Measurements from ENCODE around the gene ZCCHC24. TPM values are rescaled to one million over a fixed set of nuclear protein-coding genes. Genes with fewer than 3 reads are reported as not detected.

ZCCHC24 gene
- total and polyA plus RNA-seq, 4 experiments from 2014 or later = 0.30 to 1.9 (median 1.2) TPM

DNA sequence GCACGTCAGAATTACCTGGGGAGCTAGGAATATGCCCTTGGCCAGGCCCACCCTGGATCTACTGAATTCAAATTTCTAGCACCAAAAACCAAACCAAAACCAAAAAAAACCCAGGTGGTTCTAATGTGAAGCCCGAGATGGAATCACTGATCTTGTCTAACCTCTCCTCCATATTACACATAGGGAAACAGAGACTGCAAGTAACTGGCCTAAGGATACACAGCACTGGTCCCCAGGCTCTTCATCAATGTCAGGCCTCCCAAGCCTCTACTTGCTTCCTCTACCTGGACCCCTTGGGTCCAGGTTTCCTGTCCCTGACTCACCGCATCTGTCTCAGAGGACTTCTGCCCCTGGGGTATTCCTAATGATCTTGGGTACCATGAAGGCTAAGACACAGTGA lies 30.7 kb downstream of the ZCCHC24 start:
- Histone ChIP-seq H3K27ac (ENCODE audit: low read depth, low read length) (no peak overlapping the region), H3K27me3 (ENCODE audit: insufficient read depth, low read length) (no peaks in the 10 kb centered on the region), H3K9me3 (ENCODE audit: control insufficient read depth in 1 of 2, low read length in 2 of 2) (no peaks in the 10 kb centered on the region), H3K36me3 (ENCODE audit: insufficient read depth, low read length) (no peaks in the 10 kb centered on the region), H3K4me1 (ENCODE audit: insufficient read depth, low read length) (peaks cover 7% of the 10 kb centered on the region), H3K4me3 (ENCODE audit: low read length in 2 of 2) (no peak overlapping the region)
- Mint-ChIP-seq H3K27ac (no peak overlapping the region), H3K9me3 (no peaks in the 10 kb centered on the region), H3K4me3 (no peak overlapping the region), H3K36me3 (no peaks in the 10 kb centered on the region), H3K4me1 (peaks cover 0 to 10% (median 7%) of the 10 kb centered on the region in 4 donors), H3K27me3 (no peaks in the 10 kb centered on the region)
- DNase-seq = no peak
- CTCF ChIA-PET (ENCODE audit: partially characterized antibody) = interaction anchor here (1.1 kb wide), 1 partner anchor 42 kb away, joined by 3 read pairs; no protein-coding TSS in a partner anchor
- POLR2A ChIA-PET (ENCODE audit: partially characterized antibody) = no interaction called here
- intact Hi-C loops (cut with micrococcal nuclease) = no loop called here

DNA sequence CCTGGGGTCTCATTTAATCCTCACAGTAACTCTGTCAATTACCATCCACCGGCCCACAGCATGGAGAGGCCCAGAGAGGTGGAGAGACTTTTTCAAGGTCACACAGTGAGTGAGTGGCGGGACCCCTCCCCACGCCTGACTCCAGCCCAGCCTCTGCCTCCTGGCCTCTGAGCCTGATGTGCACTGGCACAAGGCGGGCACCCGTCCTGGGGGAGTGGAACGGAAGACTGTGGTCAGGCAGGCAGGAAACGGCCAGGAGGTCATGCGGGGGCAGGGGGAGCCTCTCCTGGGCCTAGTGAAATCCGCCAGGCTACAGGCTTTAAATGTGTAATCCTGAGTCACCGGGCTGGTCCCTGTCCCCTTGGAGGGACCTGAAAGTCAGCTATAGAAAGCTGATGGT lies 32.2 kb downstream of the ZCCHC24 start:
- H3K27me3 ChIP-seq (ENCODE audit: insufficient read depth, low read length) = no peaks in the 10 kb centered on the region
- peaks cover 7% of the 10 kb centered on the region for H3K4me1 ChIP-seq (ENCODE audit: insufficient read depth, low read length)
- no peak overlapping the region for H3K27ac ChIP-seq (ENCODE audit: low read depth, low read length)
- Mint-ChIP-seq H3K4me3 (peak overlapping the region in 1 of 8 donors; percentile 38), H3K9me3 (no peaks in the 10 kb centered on the region), H3K36me3 (no peaks in the 10 kb centered on the region), H3K27ac (no peak overlapping the region), H3K27me3 (no peaks in the 10 kb centered on the region), H3K4me1 (peaks cover 0 to 10% (median 7%) of the 10 kb centered on the region in 4 donors)
- DNase-seq = no peak
- H3K9me3 ChIP-seq (ENCODE audit: control insufficient read depth in 1 of 2, low read length in 2 of 2) = no peaks in the 10 kb centered on the region
- ChIA-PET CTCF (ENCODE audit: partially characterized antibody) (no interaction called here), POLR2A (ENCODE audit: partially characterized antibody) (no interaction called here)
- no peaks in the 10 kb centered on the region for H3K36me3 ChIP-seq (ENCODE audit: insufficient read depth, low read length)
- intact Hi-C loops (cut with micrococcal nuclease) = no loop called here
- H3K4me3 ChIP-seq (ENCODE audit: low read length in 2 of 2) = no peak overlapping the region

DNA sequence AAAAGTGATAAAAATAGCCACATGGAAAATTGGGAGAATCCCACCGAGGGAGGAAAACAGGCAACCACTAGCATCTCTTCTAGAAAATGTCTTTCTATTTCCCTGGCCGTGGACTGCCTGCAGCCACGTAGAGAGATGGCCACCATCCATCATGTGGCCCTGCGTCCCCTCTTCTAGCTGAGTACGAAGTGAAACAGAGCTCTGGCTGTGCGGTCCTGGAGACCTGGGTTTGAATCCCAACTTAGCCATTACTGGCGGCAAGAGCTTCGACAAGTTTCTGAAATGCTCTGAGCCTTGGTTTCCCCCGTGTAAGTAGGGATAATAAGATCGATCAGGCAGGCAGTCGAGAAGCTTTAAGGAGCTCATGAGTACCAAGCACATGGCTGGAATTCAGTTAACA lies 32.9 kb downstream of the ZCCHC24 start:
- Mint-ChIP-seq H3K27ac (no peak overlapping the region), H3K36me3 (no peaks in the 10 kb centered on the region)

DNA sequence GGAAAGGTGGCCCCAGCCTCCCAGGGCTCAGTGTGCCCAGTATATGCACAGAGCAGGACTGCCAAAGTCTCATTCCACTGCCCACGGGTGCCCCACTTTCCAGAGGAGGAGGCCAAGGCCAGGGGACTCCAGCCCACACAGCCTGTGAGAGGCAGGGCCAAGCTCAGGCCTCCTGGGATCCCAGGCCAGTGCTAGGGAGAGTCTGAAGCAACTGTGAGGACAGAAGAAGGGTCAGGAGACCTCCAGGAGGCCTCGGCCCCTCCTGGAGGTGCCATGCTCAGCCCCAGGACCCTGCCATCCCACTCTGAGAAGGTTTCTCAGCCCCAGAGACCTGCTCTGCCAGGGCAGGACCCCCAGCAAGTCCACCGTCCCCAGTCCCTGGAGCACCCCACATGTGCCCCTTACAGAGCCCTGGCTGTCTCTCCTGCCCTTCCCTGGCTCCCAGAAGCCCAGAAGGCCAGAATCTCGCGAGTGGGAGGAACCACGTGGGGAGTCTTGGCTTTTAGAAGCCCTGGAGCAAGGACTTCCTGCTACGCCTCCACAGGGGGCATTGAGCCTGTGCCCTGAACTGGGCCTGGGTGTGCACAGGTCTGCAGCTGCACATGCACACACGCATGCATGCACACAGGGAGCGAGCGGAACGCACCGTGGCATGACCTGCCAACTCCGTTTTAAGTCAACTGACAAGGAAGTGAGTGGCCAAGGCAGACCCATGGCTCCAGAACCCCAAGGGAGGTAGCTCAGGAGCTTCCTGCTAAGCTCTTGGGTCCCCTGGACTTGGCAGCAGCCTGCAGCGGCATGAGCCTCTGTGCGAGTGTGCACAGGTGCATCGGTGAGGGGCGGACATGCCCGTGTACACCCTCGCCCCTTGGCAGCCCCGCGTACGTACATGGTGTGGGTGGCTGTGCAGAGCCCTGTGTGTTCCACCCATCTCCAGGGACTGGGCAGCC lies 33.6 kb downstream of the ZCCHC24 start:
- Mint-ChIP-seq H3K4me1 (peaks cover 0 to 10% (median 7%) of the 10 kb centered on the region in 4 donors), H3K4me3 (no peak overlapping the region), H3K36me3 (no peaks in the 10 kb centered on the region), H3K27ac (no peak overlapping the region), H3K27me3 (no peaks in the 10 kb centered on the region), H3K9me3 (no peaks in the 10 kb centered on the region)
- no peaks in the 10 kb centered on the region for H3K27me3 ChIP-seq (ENCODE audit: insufficient read depth, low read length)
- H3K4me1 ChIP-seq (ENCODE audit: insufficient read depth, low read length) = peaks cover 7% of the 10 kb centered on the region
- DNase-seq = no peak
- no peaks in the 10 kb centered on the region for H3K36me3 ChIP-seq (ENCODE audit: insufficient read depth, low read length)
- no peaks in the 10 kb centered on the region for H3K9me3 ChIP-seq (ENCODE audit: control insufficient read depth in 1 of 2, low read length in 2 of 2)
- H3K4me3 ChIP-seq (ENCODE audit: low read length in 2 of 2) = no peak overlapping the region
- ChIA-PET CTCF (ENCODE audit: partially characterized antibody) (no interaction called here), POLR2A (ENCODE audit: partially characterized antibody) (no interaction called here)
- no peak overlapping the region for H3K27ac ChIP-seq (ENCODE audit: low read depth, low read length)
- intact Hi-C loops (cut with micrococcal nuclease) = no loop called here

More for the DNA sequence above, 32.9 kb downstream of the ZCCHC24 start:
- Mint-ChIP-seq H3K27me3 (no peaks in the 10 kb centered on the region), H3K4me1 (peaks cover 0 to 10% (median 7%) of the 10 kb centered on the region in 4 donors), H3K9me3 (no peaks in the 10 kb centered on the region), H3K4me3 (no peak overlapping the region)
- intact Hi-C loops (cut with micrococcal nuclease) = no loop called here
- Histone ChIP-seq H3K9me3 (ENCODE audit: control insufficient read depth in 1 of 2, low read length in 2 of 2) (no peaks in the 10 kb centered on the region), H3K4me1 (ENCODE audit: insufficient read depth, low read length) (peaks cover 7% of the 10 kb centered on the region), H3K36me3 (ENCODE audit: insufficient read depth, low read length) (no peaks in the 10 kb centered on the region), H3K4me3 (ENCODE audit: low read length in 2 of 2) (no peak overlapping the region), H3K27me3 (ENCODE audit: insufficient read depth, low read length) (no peaks in the 10 kb centered on the region), H3K27ac (ENCODE audit: low read depth, low read length) (no peak overlapping the region)
- POLR2A ChIA-PET (ENCODE audit: partially characterized antibody) = no interaction called here
- CTCF ChIA-PET (ENCODE audit: partially characterized antibody) = no interaction called here
- no peak for DNase-seq

DNA sequence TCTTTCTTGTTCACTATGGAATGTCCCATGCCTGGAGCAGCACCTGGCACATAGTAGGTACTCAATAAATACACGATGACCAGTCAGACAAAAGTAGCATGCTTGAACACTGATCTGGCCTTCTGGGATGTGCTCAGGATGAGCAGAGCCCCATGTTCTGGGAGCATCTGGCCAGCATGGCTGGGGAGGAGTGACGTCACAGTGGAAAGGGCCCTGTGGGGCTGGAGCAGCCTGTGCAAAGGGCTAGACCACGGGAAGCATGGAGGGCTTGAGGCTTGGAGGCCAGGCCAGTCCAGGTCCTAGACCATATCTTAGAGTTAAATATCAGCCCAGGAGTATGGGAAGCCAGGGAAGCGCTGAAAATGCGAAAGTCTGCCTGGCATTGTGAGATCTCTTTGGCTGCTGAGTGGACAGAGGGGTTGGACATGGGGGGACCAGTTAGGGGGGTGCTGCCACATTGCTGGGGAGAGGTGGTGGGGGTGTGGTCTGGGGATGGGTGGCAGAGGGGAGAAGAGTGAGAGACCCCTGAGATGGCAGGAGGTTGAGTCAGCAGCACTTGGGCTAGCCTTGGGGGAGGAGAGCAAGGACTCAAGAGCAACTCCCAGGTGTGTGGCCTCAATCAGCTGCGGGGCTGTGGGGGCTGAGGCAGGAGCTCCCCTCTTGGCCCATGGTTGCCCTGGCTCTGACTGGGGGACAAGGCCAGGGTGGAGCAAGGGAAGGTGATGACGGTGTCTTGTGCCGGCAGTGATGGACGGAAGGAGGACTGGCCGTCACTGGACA lies 34.9 kb downstream of the ZCCHC24 start:
- Histone ChIP-seq H3K4me3 (ENCODE audit: low read length in 2 of 2) (no peak overlapping the region), H3K4me1 (ENCODE audit: insufficient read depth, low read length) (peaks cover 7% of the 10 kb centered on the region), H3K27ac (ENCODE audit: low read depth, low read length) (no peak overlapping the region), H3K36me3 (ENCODE audit: insufficient read depth, low read length) (no peaks in the 10 kb centered on the region), H3K27me3 (ENCODE audit: insufficient read depth, low read length) (no peaks in the 10 kb centered on the region), H3K9me3 (ENCODE audit: control insufficient read depth in 1 of 2, low read length in 2 of 2) (no peaks in the 10 kb centered on the region)
- H3K9me3 Mint-ChIP-seq = no peaks in the 10 kb centered on the region
- no peaks in the 10 kb centered on the region for H3K36me3 Mint-ChIP-seq
- intact Hi-C loops (cut with micrococcal nuclease) = no loop called here
- H3K27me3 Mint-ChIP-seq = no peaks in the 10 kb centered on the region
- no peak overlapping the region for H3K4me3 Mint-ChIP-seq
- ChIA-PET POLR2A (ENCODE audit: partially characterized antibody) (no interaction called here), CTCF (ENCODE audit: partially characterized antibody) (no interaction called here)
- peak overlapping the region in 1 of 7 donors; percentile 55 for H3K27ac Mint-ChIP-seq
- no peak for DNase-seq
- peaks cover 0 to 10% (median 7%) of the 10 kb centered on the region in 4 donors for H3K4me1 Mint-ChIP-seq

DNA sequence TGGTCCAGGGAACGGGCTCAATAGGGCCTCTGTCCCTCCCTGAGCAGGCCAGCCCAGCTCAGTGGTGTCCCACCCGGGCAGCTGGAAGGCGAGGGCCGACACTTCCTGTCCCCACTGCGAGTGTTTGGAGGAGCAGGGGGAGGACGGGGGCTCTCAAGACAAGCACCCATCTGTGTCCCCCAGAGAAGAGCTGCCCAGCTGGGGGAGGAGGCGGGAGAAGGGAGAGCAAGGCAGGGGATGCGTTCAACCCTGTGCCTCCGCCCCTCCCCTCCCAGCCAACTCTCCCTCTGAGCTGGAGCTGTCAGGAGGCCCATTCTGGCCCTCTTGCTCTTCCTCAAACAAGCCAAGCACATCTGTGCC lies 35.7 kb downstream of the ZCCHC24 start:
- Mint-ChIP-seq H3K27ac (no peak overlapping the region), H3K4me3 (no peak overlapping the region)

DNA sequence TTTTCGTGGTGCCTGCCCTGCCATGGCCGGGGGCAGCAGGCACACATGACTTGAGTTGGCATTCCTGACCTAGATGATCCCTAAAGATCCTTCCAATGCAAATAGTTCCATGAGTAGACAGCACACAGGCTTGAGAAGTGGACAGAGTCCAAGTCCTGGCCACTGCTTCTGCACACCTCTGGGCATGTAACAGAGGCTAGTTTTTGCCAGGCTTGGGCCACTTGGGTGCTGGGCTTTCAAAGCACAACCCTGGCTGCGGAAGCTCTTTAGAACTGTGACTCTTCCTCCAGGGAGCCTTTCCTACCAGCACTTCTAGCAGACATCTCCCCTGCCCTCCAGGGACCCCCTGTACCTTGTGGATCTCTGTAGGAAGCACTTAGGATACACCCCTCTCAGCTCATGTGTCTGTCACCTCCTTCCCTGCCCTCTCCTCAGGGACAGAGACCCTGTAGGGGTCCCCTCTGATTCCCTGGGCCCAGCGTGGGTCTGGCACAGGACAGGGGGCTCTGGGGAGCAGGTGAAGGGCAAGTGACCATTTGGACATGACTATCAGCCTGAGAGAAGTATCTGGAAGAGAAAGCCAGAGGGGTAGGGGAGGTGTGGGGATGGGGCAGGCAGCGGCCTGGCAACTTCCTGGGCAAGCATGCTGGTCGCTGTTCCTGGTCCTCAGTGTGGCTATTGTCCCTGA lies 36.2 kb downstream of the ZCCHC24 start:
- H3K27ac ChIP-seq (ENCODE audit: low read depth, low read length) = no peak overlapping the region
- no peak for DNase-seq
- no peak overlapping the region for H3K4me3 ChIP-seq (ENCODE audit: low read length in 2 of 2)
- H3K27me3 ChIP-seq (ENCODE audit: insufficient read depth, low read length) = no peaks in the 10 kb centered on the region
- Mint-ChIP-seq H3K27ac (no peak overlapping the region), H3K36me3 (no peaks in the 10 kb centered on the region), H3K27me3 (no peaks in the 10 kb centered on the region), H3K4me1 (peaks cover 0 to 10% (median 7%) of the 10 kb centered on the region in 4 donors), H3K4me3 (no peak overlapping the region), H3K9me3 (no peaks in the 10 kb centered on the region)
- H3K9me3 ChIP-seq (ENCODE audit: control insufficient read depth in 1 of 2, low read length in 2 of 2) = no peaks in the 10 kb centered on the region
- POLR2A ChIA-PET (ENCODE audit: partially characterized antibody) = no interaction called here
- intact Hi-C loops (cut with micrococcal nuclease) = no loop called here
- no peaks in the 10 kb centered on the region for H3K36me3 ChIP-seq (ENCODE audit: insufficient read depth, low read length)
- CTCF ChIA-PET (ENCODE audit: partially characterized antibody) = interaction anchor here (1.4 kb wide), 1 partner anchor 9 kb away, joined by 4 read pairs; no protein-coding TSS in a partner anchor
- H3K4me1 ChIP-seq (ENCODE audit: insufficient read depth, low read length) = peaks cover 7% of the 10 kb centered on the region

More for the DNA sequence above, 35.7 kb downstream of the ZCCHC24 start:
- H3K27ac ChIP-seq (ENCODE audit: low read depth, low read length) = no peak overlapping the region
- H3K4me3 ChIP-seq (ENCODE audit: low read length in 2 of 2) = no peak overlapping the region
- intact Hi-C loops (cut with micrococcal nuclease) = no loop called here
- H3K27me3 ChIP-seq (ENCODE audit: insufficient read depth, low read length) = no peaks in the 10 kb centered on the region
- Mint-ChIP-seq H3K9me3 (no peaks in the 10 kb centered on the region), H3K27me3 (no peaks in the 10 kb centered on the region), H3K36me3 (no peaks in the 10 kb centered on the region), H3K4me1 (peaks cover 0 to 10% (median 7%) of the 10 kb centered on the region in 4 donors)
- H3K9me3 ChIP-seq (ENCODE audit: control insufficient read depth in 1 of 2, low read length in 2 of 2) = no peaks in the 10 kb centered on the region
- no peak for DNase-seq
- POLR2A ChIA-PET (ENCODE audit: partially characterized antibody) = no interaction called here
- CTCF ChIA-PET (ENCODE audit: partially characterized antibody) = interaction anchor here (1.4 kb wide), 1 partner anchor 10 kb away, joined by 4 read pairs; no protein-coding TSS in a partner anchor
- no peaks in the 10 kb centered on the region for H3K36me3 ChIP-seq (ENCODE audit: insufficient read depth, low read length)
- H3K4me1 ChIP-seq (ENCODE audit: insufficient read depth, low read length) = peaks cover 7% of the 10 kb centered on the region
